ENCODE data around the gene MINDY2.
"Not testable (repeated sequence)": the region's sequence is repeated elsewhere in the genome, so short reads cannot be mapped to it uniquely, and the experiment has no call there.

MINDY2 gene

DNA sequence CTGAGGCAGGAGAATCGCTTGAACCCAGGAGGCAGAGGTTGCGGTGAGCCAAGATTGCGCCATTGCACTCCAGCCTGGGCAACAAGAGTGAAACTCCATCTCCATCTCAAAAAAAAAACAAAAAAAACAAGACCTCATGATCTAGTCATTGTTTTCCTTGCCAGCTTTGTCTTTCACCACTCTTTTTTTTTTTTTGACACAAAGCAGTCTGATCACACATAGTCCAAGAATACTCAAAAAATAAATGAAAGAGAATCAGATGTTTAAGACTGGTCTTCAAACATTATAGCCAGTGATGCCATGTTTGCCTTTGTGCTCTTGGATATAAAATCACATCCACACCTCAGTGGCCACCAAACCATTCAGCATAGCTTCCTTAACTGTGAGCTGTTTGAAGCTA, 15.8 kb upstream of the MINDY2 start:
- no peak for DNase-seq

DNA sequence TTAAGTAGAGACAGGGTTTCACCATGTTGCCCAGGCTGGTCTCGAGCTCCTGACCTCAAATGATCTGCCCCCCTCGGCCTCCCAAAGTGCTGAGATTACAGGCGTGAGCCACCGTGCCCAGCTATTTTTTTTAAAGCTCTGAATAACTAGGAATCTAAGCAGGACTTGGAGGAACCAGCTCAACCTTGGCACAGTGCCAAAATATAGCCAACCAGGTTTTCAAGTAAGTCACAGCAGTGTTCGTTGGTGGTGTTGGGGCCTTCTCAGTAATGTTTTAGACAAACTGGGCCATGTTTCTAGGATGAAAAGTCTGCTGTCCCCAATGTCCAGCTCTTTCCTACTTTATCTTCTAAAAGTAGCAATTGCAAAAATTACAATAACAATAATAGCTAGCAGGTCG, 15.1 kb upstream of the MINDY2 start:
- peak in 1 of 2 experiments; percentile 35 for DNase-seq

GRCh38 chr15:58758141-58758540, 13.0 kb upstream of the MINDY2 start:
- DNase-seq = no peak

- DNase-seq = no peak
Observed at GRCh38 chr15:58760385-58761009, 10.6 kb upstream of the MINDY2 start.

GRCh38 chr15:58761010-58761388, 10.1 kb upstream of the MINDY2 start:
- DNase-seq = no peak

DNA sequence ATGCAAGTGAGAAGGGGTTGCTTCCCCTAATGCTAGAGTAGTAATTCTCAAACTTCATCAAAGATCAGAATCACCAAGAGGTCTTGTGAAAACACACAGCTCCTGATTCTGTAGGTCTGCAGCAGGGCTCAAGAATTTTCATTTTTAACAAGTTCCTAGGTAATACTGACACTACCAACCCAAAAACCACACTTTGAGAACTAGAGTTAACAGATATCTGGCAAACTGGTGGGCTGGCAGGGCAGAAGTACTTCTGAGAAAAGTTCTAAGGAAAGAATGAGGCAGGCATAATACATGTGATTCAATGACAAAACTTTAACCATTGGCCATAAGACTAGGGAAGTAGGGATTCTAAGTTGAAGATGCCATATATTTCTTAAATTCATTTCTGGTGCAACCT, 8.8 kb upstream of the MINDY2 start:
- DNase-seq = no peak

GRCh38 chr15:58762731-58763130, 8.4 kb upstream of the MINDY2 start:
- DNase-seq = no peak

DNA sequence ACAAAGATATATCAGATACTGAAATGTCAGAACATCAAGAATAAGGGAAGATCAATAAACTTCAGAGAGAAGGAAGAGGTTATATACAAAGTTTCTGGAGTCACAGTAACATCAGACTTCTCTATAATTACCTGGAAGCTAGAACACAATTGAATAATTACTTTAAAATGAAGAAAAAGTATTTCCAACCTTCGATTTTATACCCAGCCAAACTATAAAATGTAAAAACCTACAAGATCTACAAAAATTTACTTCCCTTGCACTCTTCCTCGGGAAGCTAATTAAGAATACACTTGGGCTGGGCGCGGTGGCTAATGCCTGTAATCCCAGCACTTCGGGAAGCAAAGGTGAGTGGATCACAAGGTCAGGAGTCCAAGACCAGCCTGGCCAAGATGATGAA, 6.6 kb upstream of the MINDY2 start:
- DNase-seq = no peak

DNA sequence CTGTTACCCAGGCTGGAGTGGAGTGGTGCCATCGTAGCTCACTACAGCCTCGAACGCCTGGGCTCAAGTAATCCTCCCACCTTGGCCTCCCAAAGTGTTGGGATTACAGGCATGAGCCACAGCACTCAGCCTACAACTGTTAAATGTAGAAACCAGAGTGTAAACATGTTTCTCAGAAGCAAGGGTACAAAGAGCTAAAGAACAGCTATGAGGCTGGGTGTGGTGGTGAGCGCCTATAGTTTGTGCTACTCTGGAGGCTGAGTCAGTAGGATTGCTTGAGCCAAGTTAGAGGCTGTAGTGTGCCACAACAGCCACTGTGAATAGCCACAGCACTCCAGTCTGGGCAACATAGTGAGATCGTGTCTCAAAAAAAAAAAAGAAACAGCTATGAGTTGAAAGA, 4.8 kb upstream of the MINDY2 start:
- DNase-seq = no peak

GRCh38 chr15:58768601-58769004, 2.5 kb upstream of the MINDY2 start:
- not testable (repeated sequence) for DNase-seq

DNA sequence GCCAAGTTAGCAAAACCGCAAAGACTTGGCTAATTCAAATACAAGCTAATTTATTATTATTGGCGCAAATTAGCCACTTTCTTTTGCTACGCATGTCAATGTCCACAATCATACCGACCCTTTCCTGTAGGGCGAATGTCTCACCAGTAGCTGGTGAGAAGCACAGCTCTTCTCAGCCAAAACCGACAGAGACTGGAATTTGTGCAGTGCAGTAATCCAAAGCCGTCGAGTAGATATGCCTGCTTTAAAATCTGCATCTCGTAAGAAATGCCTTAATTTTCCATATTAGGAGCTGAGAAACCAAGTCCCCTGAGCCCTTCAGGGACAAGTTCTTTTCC, 614 bp upstream of the MINDY2 start:
- peak; percentile 57 to 61 for DNase-seq

- DNase-seq = no peak
Observed at GRCh38 chr15:58771621-58772250, 634 bp downstream of the MINDY2 start.

GRCh38 chr15:58773024-58773423, 1.9 kb downstream of the MINDY2 start:
- no peak for DNase-seq

DNA sequence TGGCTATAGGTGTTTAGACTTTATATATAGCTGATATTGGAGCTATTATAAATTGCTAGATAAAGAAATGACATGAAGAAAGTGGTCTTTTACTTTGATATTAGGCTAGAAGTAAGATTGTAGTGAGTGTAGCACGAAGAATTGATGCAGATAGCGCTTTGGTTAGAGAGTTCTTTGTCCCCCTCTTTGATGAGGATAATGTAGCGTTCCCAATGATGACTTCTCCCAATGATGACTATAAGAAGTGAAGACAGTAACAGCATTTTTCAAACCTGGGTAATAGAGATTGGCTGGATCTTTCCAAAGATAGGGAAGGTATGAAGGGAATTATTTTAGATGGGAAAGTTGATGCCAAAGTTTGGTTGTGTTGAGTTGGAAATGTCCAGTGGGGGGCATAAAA, 4.3 kb downstream of the MINDY2 start:
- no peak for DNase-seq

DNA sequence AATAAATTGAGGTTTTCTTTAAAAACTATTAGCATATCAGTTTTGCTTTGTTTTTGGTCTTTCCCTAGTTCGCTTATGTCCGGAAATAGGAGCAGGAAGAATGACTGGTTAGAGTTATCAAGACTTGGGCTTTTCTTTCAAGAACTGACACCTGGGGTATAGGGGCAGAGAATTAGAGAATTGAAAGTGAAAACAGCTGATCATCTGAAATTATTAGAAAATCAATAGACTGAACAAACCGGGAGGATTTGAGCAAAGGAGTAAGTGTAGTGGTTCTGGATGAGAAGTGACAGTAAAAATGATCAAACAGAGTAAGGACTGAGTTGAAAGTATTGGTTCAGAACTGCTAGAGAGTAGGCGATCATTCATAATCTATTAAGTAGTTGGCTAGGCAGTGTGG, 6.0 kb downstream of the MINDY2 start:
- DNase-seq = no peak

- DNase-seq = no peak
Observed at GRCh38 chr15:58779554-58779953, 8.5 kb downstream of the MINDY2 start.

DNA sequence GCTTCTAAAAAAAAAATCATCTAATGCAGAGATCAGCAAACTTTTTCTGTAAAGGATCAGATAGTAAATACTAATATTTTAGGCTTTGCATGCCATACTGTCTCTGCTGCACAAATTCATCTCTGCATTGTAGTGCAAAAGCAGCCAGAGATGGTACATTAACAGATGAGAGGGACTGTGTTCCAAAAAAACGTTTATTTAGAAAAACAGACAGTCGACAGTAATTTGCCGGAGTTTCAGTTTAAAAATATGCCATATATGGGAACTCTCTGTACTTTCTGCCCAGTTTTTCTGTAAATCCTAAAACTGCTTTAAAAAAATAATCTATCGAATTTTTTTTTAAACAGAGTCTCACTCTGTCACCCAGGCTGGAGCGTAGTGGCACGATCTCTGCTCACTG, 14.3 kb downstream of the MINDY2 start:
- DNase-seq = no peak

- DNase-seq = no peak
Observed at GRCh38 chr15:58788056-58788710, 17.1 kb downstream of the MINDY2 start.

DNA sequence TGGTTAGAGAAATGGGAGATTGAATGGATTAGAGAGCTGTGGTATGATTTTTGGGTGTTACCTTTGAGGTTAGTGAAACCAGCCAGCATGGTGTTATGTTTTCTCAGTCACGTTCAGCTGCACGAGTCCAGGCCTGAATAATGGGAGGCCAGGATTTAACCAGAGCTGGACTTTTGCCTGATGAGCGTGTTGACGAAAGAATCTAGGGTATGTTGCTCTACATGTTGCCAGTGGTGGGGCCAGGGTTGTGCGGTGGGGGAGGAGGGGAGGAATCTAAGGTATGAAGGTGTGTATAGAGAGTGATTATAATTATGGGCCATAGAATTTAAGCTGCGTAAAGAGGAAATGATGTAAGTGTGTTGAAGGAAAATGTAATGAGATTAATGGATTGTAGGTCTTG, 22.8 kb downstream of the MINDY2 start:
- no peak for DNase-seq

- DNase-seq = no peak
Observed at GRCh38 chr15:58795825-58796224, 24.7 kb downstream of the MINDY2 start.

- no peak for DNase-seq
Observed at GRCh38 chr15:58797505-58797904, 26.4 kb downstream of the MINDY2 start.

GRCh38 chr15:58805095-58805494, 34.0 kb downstream of the MINDY2 start:
- no peak for DNase-seq

DNA sequence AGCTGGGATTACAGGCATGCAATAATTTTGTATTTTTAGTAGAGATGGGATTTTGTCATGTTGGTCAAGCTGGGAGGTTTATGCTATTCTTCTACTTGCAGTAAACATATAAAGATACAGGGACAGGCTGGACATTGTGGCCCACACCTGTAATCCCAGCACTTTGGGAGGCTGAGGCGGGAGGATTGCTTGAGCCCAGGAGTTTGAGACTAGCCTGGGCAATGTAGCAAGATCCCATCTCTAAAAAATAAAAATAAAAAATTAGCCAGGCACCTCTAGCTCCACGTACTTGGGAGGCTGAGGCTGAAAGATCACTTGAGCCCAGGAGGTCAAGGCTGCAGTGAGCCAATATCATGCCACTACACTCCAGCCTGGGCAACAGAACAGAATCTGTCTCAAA, 52.2 kb downstream of the MINDY2 start:
- not testable (repeated sequence) for DNase-seq

GRCh38 chr15:58830556-58830955, 59.5 kb downstream of the MINDY2 start:
- no peak for DNase-seq
